Sigmoid colon (tissue), 7 donors: ENCODE measurements around the gene PDGFRA. TPM values are rescaled to one million over a fixed set of nuclear protein-coding genes. Genes with fewer than 3 reads are reported as not detected.
A peak's percentile ranks its signal among the peaks of the same experiment; 100 is the strongest.

Experiments used
- DNase-seq: peaks from one replicate; pipeline ENCODE4 v3.0.0-alpha.2; 2019
- H3K27ac ChIP-seq, 4 donors: fragments of 200-600 bp; sonication (generic); one replicate each; pipeline ENCODE4 v1.5.1; 2016 to 2019; ENCODE audit warnings: mild to moderate bottlenecking in 1 of 4
- H3K27me3 ChIP-seq, 3 donors: fragments of 200-600 bp; sonication (generic); one replicate each; pipeline ENCODE4 v1.5.1; 2019; ENCODE audit warnings: mild to moderate bottlenecking in 1 of 3
- H3K36me3 ChIP-seq, 4 donors: fragments of 200-600 bp; sonication (generic); one replicate each; pipeline ENCODE4 v1.5.1; 2016 to 2019
- H3K4me1 ChIP-seq, 4 donors: fragments of 200-600 bp; sonication (generic); one replicate each; pipeline ENCODE4 v1.5.1; 2017 to 2019
- H3K4me3 ChIP-seq, 4 donors: fragments of 200-600 bp; sonication (generic); one replicate each; pipeline ENCODE4 v1.5.1; 2017 to 2019; ENCODE audit warnings: mild to moderate bottlenecking in 2 of 4, moderate library complexity in 1 of 4
- H3K9me3 ChIP-seq, 4 donors: fragments of 200-600 bp in 3 of 4; sonication (generic) in 3 of 4; one replicate each; pipeline versions ENCODE4 v1.5.1 to v1.6.1; 2013 to 2019
- CTCF ChIP-seq, 4 experiments: fragments of 450-650 bp in 3 of 4; fragments of 200-600 bp in 1 of 4; IDR thresholded peaks; one replicate each; pipeline ENCODE4 v1.5.1; 2016 to 2019; ENCODE audit warnings: antibody characterized with exemption in 4 of 4, mild to moderate bottlenecking in 3 of 4, moderate library complexity in 2 of 4
- EP300 ChIP-seq, 4 donors: sonication (generic); formaldehyde crosslinking; IDR thresholded peaks; one replicate each; pipeline ENCODE4 v1.6.1; 2017; ENCODE audit warnings: antibody characterized with exemption in 4 of 4
- POLR2A ChIP-seq, 2 donors: fragments of 450-650 bp; IDR thresholded peaks; one replicate each; pipeline ENCODE4 v1.6.1; 2016; ENCODE audit warnings: antibody characterized with exemption in 2 of 2, mild to moderate bottlenecking in 2 of 2, moderate library complexity in 2 of 2
- POLR2AphosphoS5 ChIP-seq, 4 donors: sonication (generic); formaldehyde crosslinking; IDR thresholded peaks; one replicate each; pipeline ENCODE4 v1.6.1; 2017; ENCODE audit warnings: antibody characterized with exemption in 4 of 4
- WGBS, 2 donors: extraction: QIAGEN DNeasy Blood & Tissue Kit; methylation state at CpG; one replicate each; pipeline ENCODE4 v1.1.7; 2013; 5-methylcytosine and 5-hydroxymethylcytosine counted together
- intact Hi-C: fragments of 100-400 bp; cut with DNase I; formaldehyde crosslinking; loops from one replicate; pipeline ENCODE4 v1.15.1; 2023
- polyA plus RNA-seq, 3 donors: library from polyadenylated mRNA; stranded (reverse); fragments of 200-250 nt; gene quantifications; one replicate each; pipeline ENCODE4 v1.2.3, GENCODE V29; 2013
- total RNA-seq, 4 donors: library from RNA; depleted of rRNA; stranded (reverse); fragments of >200 nt; gene quantifications; one replicate each; pipeline ENCODE4 v1.1.0, GENCODE V29; 2016
- donor health status: healthy with polysubstance abuse.
- donor health status: Bipolar disorder and iron deficiency.
- donor health status: healthy.

The PDGFRA gene
- total and polyA plus RNA-seq, 7 donors, result 3.2 to 222 (median 170) TPM

- Histone ChIP-seq H3K36me3 (no peaks in the 10 kb centered on the region), H3K27me3 (no peaks in the 10 kb centered on the region), H3K4me1 (no peaks in the 10 kb centered on the region), H3K27ac (no peak overlapping the region), H3K9me3 (no peaks in the 10 kb centered on the region), H3K4me3 (no peak overlapping the region)
- DNase-seq, result no peak
- TF ChIP-seq CTCF (IDR thresholded peaks at IDR 0.05) (no peak), POLR2A (IDR thresholded peaks at IDR 0.05) (no peak), POLR2AphosphoS5 (IDR thresholded peaks at IDR 0.05) (peak in 1 of 4 donors; percentile 3)
- intact Hi-C loops, result no loop called here
Measured at GRCh38 chr4:54268151-54268550, 39.1 kb downstream of the PDGFRA start.

- DNase-seq, result no peak
- H3K4me3 ChIP-seq, result no peak overlapping the region
- TF ChIP-seq EP300 (IDR thresholded peaks at IDR 0.05) (no peak), POLR2AphosphoS5 (IDR thresholded peaks at IDR 0.05) (no peak), CTCF (IDR thresholded peaks at IDR 0.05) (no peak), POLR2A (IDR thresholded peaks at IDR 0.05) (no peak)
- no peaks in the 10 kb centered on the region for H3K9me3 ChIP-seq
- H3K27me3 ChIP-seq, result peaks cover 0 to 8% (median 0%) of the 10 kb centered on the region in 3 donors
- no peaks in the 10 kb centered on the region for H3K36me3 ChIP-seq
- intact Hi-C loops, result no loop called here
- H3K27ac ChIP-seq, result no peak overlapping the region
- H3K4me1 ChIP-seq, result no peaks in the 10 kb centered on the region
Measured at GRCh38 chr4:54271464-54271863, 42.4 kb downstream of the PDGFRA start.

- Histone ChIP-seq H3K9me3 (no peaks in the 10 kb centered on the region), H3K4me1 (no peaks in the 10 kb centered on the region), H3K4me3 (no peak overlapping the region), H3K27ac (no peak overlapping the region), H3K36me3 (no peaks in the 10 kb centered on the region), H3K27me3 (peaks cover 0 to 14% (median 0%) of the 10 kb centered on the region in 3 donors)
- 88 to 94% methylated on average over 3 of the region's 3 CpGs for WGBS, 2 donors
- no peak for DNase-seq
- TF ChIP-seq POLR2AphosphoS5 (IDR thresholded peaks at IDR 0.05) (no peak), POLR2A (IDR thresholded peaks at IDR 0.05) (no peak), EP300 (IDR thresholded peaks at IDR 0.05) (no peak), CTCF (IDR thresholded peaks at IDR 0.05) (no peak)
- intact Hi-C loops, result no loop called here
Measured at GRCh38 chr4:54272051-54272450, 43.0 kb downstream of the PDGFRA start.

GRCh38 chr4:54274264-54274663 lies 45.2 kb downstream of the PDGFRA start:
- Histone ChIP-seq H3K4me1 (no peaks in the 10 kb centered on the region), H3K9me3 (no peaks in the 10 kb centered on the region), H3K36me3 (no peaks in the 10 kb centered on the region), H3K27ac (no peak overlapping the region), H3K27me3 (peaks cover 0 to 14% (median 0%) of the 10 kb centered on the region in 3 donors), H3K4me3 (no peak overlapping the region)
- no peak for DNase-seq
- WGBS, 2 donors, result 89 to 93% methylated on average over 3 of the region's 3 CpGs
- TF ChIP-seq POLR2AphosphoS5 (IDR thresholded peaks at IDR 0.05) (no peak), POLR2A (IDR thresholded peaks at IDR 0.05) (no peak), CTCF (IDR thresholded peaks at IDR 0.05) (no peak), EP300 (IDR thresholded peaks at IDR 0.05) (no peak)
- intact Hi-C loops, result no loop called here
